WTC11 (cell line): ENCODE measurements around the gene MPC1.

Source experiments
- ATF1 ChIP-seq: sonication (generic); formaldehyde crosslinking; IDR thresholded peaks from 2 replicates; pipeline ENCODE4 v1.8.1; 2023; ENCODE audit warnings: mild to moderate bottlenecking, moderate library complexity, missing genetic modification reagents
- CREB1 ChIP-seq: sonication (generic); formaldehyde crosslinking; IDR thresholded peaks from 2 replicates; pipeline ENCODE4 v1.8.0; 2023; ENCODE audit warnings: mild to moderate bottlenecking, missing genetic modification reagents
- GRHL2 ChIP-seq: fragments of 250-450 bp; sonication (Bioruptor Pico); IDR thresholded peaks from 2 replicates; pipeline ENCODE4 v1.8.0; 2022; ENCODE audit warnings: mild to moderate bottlenecking, moderate library complexity; ENCODE audit not compliant: insufficient replicate concordance, severe bottlenecking
- MYBL2 ChIP-seq: sonication (generic); formaldehyde crosslinking; IDR thresholded peaks from 2 replicates; pipeline ENCODE4 v1.8.1; 2023; ENCODE audit warnings: mild to moderate bottlenecking, moderate library complexity, missing genetic modification reagents
- NR1H2 ChIP-seq: sonication (generic); formaldehyde crosslinking; IDR thresholded peaks from 2 replicates; pipeline ENCODE4 v1.9.0; 2021; ENCODE audit warnings: mild to moderate bottlenecking, moderate library complexity, missing genetic modification reagents
- NR2C2 ChIP-seq: sonication (generic); formaldehyde crosslinking; IDR thresholded peaks from 2 replicates; pipeline ENCODE4 v1.8.0; 2022; ENCODE audit warnings: mild to moderate bottlenecking, missing genetic modification reagents
- PRRX2 ChIP-seq: fragments of 250-450 bp; sonication (Bioruptor Pico); IDR thresholded peaks from 2 replicates; pipeline ENCODE4 v1.8.0; 2021; ENCODE audit warnings: mild to moderate bottlenecking
- ZNF138 ChIP-seq: sonication (generic); formaldehyde crosslinking; conservative IDR thresholded peaks from 2 replicates; pipeline ENCODE4 v1.8.1; 2022; ENCODE audit warnings: mild to moderate bottlenecking, moderate library complexity, missing genetic modification reagents
- ZNF416 ChIP-seq: fragments of 250-450 bp; sonication (Bioruptor Pico); IDR thresholded peaks from 2 replicates; pipeline ENCODE4 v1.9.0; 2021; ENCODE audit warnings: mild to moderate bottlenecking, inconsistent platforms
- TF ChIP-seq, protein P1 (sequence below): sonication (generic); formaldehyde crosslinking; IDR thresholded peaks from 2 replicates; pipeline ENCODE4 v1.8.0; 2022; ENCODE audit warnings: mild to moderate bottlenecking, missing genetic modification reagents
- TF ChIP-seq, protein P2 (sequence below): fragments of 200-600 bp; IDR thresholded peaks from 2 replicates; pipeline ENCODE4 v1.8.0; 2022; ENCODE audit warnings: antibody characterized with exemption
- TF ChIP-seq, protein P3 (sequence below): sonication (generic); formaldehyde crosslinking; IDR thresholded peaks from 2 replicates; pipeline ENCODE4 v1.8.1; 2023; ENCODE audit warnings: mild to moderate bottlenecking, missing genetic modification reagents
- TF ChIP-seq, protein P4 (sequence below): sonication (generic); formaldehyde crosslinking; IDR thresholded peaks from 2 replicates; pipeline ENCODE4 v1.8.1; 2023; ENCODE audit warnings: mild to moderate bottlenecking, missing genetic modification reagents, moderate library complexity
- TF ChIP-seq, protein P5 (sequence below): sonication (generic); formaldehyde crosslinking; IDR thresholded peaks from 2 replicates; pipeline ENCODE4 v1.8.0; 2022; ENCODE audit warnings: mild to moderate bottlenecking, missing genetic modification reagents

DNA sequence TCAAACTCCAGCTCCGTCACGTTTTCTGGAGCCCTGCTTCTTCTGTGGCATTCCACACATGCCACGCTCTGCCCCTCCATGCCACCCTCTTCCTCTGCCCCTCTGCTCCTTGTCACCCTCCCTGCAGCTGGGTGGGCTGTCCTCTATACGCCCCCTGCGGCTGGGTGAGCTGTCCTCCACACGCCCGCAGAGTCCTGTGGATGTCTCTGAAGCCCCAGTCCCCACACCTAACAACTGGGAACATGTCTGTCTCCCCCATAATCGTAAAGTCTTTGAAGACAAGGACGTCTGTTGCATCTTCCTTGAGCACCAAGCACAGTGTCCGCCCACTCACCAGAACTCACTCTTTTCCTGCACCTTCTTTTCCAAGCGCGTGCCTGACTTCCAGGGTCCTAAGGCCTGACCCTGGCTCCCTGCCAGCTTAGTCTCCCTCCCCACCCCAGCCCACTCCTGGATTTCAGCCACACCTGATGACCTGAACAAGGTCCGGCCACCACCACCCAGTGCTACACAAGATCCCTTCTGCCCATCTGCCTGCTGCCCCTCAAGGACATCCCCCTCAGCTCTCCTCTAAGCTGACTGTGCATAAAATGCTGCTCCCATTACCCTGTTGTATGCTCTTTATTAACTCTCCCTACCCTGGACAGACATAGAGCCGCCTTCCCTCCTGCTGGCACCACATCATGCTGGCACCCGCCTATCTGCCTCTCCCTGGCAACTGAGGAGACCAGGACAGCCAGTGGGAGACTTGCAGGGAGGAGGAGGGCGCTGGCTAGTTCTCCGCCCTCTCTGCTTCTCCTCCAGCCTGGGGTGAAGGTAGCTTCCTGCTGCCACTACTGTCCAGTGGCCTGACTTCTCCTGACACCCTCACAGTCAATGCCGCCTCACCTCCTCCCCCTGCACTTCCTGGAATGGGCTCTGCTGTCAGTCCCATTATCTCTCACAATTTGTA lies 63.8 kb downstream of the MPC1 start:
- TF ChIP-seq ATF1 (CRISPR knock-in tag) (no peak), NR1H2 (CRISPR knock-in tag) (no peak), NR2C2 (CRISPR knock-in tag) (no peak), GRHL2 (CRISPR knock-in tag) (no peak), ZNF416 (CRISPR knock-in tag) (no peak), MYBL2 (no peak), ZNF138 (CRISPR knock-in tag) (no peak), PRRX2 (CRISPR knock-in tag) (no peak), CREB1 (no peak)
- TF ChIP-seq, protein P1, sequence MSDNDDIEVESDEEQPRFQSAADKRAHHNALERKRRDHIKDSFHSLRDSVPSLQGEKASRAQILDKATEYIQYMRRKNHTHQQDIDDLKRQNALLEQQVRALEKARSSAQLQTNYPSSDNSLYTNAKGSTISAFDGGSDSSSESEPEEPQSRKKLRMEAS (CRISPR knock-in tag), result no peak
- TF ChIP-seq, protein P2, sequence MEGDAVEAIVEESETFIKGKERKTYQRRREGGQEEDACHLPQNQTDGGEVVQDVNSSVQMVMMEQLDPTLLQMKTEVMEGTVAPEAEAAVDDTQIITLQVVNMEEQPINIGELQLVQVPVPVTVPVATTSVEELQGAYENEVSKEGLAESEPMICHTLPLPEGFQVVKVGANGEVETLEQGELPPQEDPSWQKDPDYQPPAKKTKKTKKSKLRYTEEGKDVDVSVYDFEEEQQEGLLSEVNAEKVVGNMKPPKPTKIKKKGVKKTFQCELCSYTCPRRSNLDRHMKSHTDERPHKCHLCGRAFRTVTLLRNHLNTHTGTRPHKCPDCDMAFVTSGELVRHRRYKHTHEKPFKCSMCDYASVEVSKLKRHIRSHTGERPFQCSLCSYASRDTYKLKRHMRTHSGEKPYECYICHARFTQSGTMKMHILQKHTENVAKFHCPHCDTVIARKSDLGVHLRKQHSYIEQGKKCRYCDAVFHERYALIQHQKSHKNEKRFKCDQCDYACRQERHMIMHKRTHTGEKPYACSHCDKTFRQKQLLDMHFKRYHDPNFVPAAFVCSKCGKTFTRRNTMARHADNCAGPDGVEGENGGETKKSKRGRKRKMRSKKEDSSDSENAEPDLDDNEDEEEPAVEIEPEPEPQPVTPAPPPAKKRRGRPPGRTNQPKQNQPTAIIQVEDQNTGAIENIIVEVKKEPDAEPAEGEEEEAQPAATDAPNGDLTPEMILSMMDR, result no peak
- TF ChIP-seq, protein P3, sequence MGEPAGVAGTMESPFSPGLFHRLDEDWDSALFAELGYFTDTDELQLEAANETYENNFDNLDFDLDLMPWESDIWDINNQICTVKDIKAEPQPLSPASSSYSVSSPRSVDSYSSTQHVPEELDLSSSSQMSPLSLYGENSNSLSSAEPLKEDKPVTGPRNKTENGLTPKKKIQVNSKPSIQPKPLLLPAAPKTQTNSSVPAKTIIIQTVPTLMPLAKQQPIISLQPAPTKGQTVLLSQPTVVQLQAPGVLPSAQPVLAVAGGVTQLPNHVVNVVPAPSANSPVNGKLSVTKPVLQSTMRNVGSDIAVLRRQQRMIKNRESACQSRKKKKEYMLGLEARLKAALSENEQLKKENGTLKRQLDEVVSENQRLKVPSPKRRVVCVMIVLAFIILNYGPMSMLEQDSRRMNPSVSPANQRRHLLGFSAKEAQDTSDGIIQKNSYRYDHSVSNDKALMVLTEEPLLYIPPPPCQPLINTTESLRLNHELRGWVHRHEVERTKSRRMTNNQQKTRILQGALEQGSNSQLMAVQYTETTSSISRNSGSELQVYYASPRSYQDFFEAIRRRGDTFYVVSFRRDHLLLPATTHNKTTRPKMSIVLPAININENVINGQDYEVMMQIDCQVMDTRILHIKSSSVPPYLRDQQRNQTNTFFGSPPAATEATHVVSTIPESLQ (CRISPR knock-in tag), result no peak
- TF ChIP-seq, protein P4, sequence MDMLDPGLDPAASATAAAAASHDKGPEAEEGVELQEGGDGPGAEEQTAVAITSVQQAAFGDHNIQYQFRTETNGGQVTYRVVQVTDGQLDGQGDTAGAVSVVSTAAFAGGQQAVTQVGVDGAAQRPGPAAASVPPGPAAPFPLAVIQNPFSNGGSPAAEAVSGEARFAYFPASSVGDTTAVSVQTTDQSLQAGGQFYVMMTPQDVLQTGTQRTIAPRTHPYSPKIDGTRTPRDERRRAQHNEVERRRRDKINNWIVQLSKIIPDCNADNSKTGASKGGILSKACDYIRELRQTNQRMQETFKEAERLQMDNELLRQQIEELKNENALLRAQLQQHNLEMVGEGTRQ (CRISPR knock-in tag), result no peak
- TF ChIP-seq, protein P5, sequence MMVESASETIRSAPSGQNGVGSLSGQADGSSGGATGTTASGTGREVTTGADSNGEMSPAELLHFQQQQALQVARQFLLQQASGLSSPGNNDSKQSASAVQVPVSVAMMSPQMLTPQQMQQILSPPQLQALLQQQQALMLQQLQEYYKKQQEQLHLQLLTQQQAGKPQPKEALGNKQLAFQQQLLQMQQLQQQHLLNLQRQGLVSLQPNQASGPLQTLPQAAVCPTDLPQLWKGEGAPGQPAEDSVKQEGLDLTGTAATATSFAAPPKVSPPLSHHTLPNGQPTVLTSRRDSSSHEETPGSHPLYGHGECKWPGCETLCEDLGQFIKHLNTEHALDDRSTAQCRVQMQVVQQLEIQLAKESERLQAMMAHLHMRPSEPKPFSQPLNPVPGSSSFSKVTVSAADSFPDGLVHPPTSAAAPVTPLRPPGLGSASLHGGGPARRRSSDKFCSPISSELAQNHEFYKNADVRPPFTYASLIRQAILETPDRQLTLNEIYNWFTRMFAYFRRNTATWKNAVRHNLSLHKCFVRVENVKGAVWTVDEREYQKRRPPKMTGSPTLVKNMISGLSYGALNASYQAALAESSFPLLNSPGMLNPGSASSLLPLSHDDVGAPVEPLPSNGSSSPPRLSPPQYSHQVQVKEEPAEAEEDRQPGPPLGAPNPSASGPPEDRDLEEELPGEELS (CRISPR knock-in tag), result no peak
